Measurements from ENCODE around the gene JADE1.

The JADE1 gene

GRCh38 chr4:128844931-128845330 is 35.4 kb downstream of the JADE1 start (continued):
- TF ChIP-seq ZFP3 (CRISPR knock-in tag; IDR thresholded peaks at IDR 0.05) (no peak), ZFP30 (CRISPR knock-in tag; IDR thresholded peaks at IDR 0.05) (no peak), ESRRG (CRISPR knock-in tag; IDR thresholded peaks at IDR 0.05) (no peak)
- TF ChIP-seq, protein P1, sequence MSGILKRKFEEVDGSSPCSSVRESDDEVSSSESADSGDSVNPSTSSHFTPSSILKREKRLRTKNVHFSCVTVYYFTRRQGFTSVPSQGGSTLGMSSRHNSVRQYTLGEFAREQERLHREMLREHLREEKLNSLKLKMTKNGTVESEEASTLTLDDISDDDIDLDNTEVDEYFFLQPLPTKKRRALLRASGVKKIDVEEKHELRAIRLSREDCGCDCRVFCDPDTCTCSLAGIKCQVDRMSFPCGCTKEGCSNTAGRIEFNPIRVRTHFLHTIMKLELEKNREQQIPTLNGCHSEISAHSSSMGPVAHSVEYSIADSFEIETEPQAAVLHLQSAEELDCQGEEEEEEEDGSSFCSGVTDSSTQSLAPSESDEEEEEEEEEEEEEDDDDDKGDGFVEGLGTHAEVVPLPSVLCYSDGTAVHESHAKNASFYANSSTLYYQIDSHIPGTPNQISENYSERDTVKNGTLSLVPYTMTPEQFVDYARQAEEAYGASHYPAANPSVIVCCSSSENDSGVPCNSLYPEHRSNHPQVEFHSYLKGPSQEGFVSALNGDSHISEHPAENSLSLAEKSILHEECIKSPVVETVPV (CRISPR knock-in tag; IDR thresholded peaks at IDR 0.05): no peak

- ATAC-seq: no peak
- TF ChIP-seq ZNF8 (CRISPR knock-in tag; IDR thresholded peaks at IDR 0.05): no peak
- TF ChIP-seq RARB (CRISPR knock-in tag; IDR thresholded peaks at IDR 0.05): no peak
These were observed 36.6 kb downstream of the JADE1 start for GRCh38 chr4:128846063-128846462.

DNA sequence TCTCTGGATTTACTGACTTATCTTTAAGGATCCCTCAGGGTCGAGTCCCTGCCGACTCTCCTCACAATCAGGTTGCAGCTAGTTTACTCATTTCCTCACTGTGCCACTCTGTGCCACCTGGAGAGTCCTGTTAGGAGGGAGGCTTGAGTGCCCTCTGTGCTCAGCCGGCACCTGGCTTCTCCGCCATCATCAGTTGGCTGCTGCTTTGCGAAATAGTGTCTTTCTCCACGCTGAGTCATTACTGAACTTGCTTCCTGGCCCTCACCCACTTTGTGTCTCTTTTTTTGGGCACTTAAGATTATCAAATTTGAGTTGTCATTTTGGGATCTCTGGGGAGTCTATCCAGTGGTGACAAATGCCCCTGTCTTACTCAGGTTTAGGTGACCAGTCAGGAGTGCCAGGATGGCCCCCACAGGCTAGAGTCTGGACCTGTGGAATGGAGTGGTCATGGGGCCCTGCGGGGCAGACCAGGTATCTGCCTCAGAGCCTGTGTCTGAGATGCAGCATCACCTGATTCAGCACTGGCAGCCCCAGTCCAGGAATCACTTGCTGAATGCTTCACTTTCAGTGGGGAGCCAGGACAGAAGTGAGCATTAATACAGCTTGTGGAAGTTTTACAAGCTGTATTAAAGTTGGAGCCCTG is 37.7 kb downstream of the JADE1 start:
- TF ChIP-seq PATZ1 (CRISPR knock-in tag; IDR thresholded peaks at IDR 0.05; ENCODE audit: borderline replicate concordance) (no peak), PPARA (CRISPR knock-in tag; IDR thresholded peaks at IDR 0.05; ENCODE audit: borderline replicate concordance) (no peak)
- no peak for ATAC-seq

GRCh38 chr4:128848461-128848860 is 39.0 kb downstream of the JADE1 start:
- TF ChIP-seq ZFP3 (CRISPR knock-in tag; IDR thresholded peaks at IDR 0.05): no peak
- TF ChIP-seq, protein P1 (CRISPR knock-in tag; IDR thresholded peaks at IDR 0.05): no peak
- no peak for TF ChIP-seq TSHZ2 (CRISPR knock-in tag; IDR thresholded peaks at IDR 0.05)
- TF ChIP-seq ZNF565 (CRISPR knock-in tag; conservative IDR thresholded peaks at IDR 0.05; ENCODE audit: low read depth): no peak
- TF ChIP-seq ESRRG (CRISPR knock-in tag; IDR thresholded peaks at IDR 0.05): no peak
- no peak for TF ChIP-seq PPARA (CRISPR knock-in tag; IDR thresholded peaks at IDR 0.05; ENCODE audit: borderline replicate concordance)
- no peak for TF ChIP-seq BACH2 (CRISPR knock-in tag; IDR thresholded peaks at IDR 0.05; ENCODE audit: borderline replicate concordance)
- no peak for TF ChIP-seq CSDC2 (CRISPR knock-in tag; IDR thresholded peaks at IDR 0.05)
- no peak for TF ChIP-seq TCF4 (CRISPR knock-in tag; IDR thresholded peaks at IDR 0.05; ENCODE audit: borderline replicate concordance)
- TF ChIP-seq POU6F1 (CRISPR knock-in tag; IDR thresholded peaks at IDR 0.05; ENCODE audit: borderline replicate concordance, low read depth): no peak
- TF ChIP-seq ZFP30 (CRISPR knock-in tag; IDR thresholded peaks at IDR 0.05): no peak
- no peak for TF ChIP-seq GLIS3 (CRISPR knock-in tag; IDR thresholded peaks at IDR 0.05)
- TF ChIP-seq, protein P2, sequence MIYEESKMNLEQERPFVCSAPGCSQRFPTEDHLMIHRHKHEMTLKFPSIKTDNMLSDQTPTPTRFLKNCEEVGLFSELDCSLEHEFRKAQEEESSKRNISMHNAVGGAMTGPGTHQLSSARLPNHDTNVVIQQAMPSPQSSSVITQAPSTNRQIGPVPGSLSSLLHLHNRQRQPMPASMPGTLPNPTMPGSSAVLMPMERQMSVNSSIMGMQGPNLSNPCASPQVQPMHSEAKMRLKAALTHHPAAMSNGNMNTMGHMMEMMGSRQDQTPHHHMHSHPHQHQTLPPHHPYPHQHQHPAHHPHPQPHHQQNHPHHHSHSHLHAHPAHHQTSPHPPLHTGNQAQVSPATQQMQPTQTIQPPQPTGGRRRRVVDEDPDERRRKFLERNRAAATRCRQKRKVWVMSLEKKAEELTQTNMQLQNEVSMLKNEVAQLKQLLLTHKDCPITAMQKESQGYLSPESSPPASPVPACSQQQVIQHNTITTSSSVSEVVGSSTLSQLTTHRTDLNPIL (CRISPR knock-in tag; IDR thresholded peaks at IDR 0.05; ENCODE audit: low read depth): no peak
- no peak for TF ChIP-seq ZNF70 (CRISPR knock-in tag; IDR thresholded peaks at IDR 0.05)
- no peak for ATAC-seq
